Stimulated activated CD4-positive, alpha-beta T cell treated with anti-CD3 and anti-CD28 coated beads, Interleukin-12 subunit alpha, Interleukin-12 subunit beta, amount 100 ng/mL, for 48 hours (primary cell): Measurements from ENCODE around the gene CRTC3.
"Not testable (repeated sequence)": the region's sequence is repeated elsewhere in the genome, so short reads cannot be mapped to it uniquely, and the experiment has no call there.

Experiments used
- DNase-seq, 3 donors: peaks; one replicate each; pipeline ENCODE4 v3.0.0-alpha.2; 2020; ENCODE audit warnings: low read depth in 2 of 3, low spot score in 1 of 3

The CRTC3 gene

GRCh38 chr15:90619939-90620338 is 90.2 kb downstream of the CRTC3 start:
- DNase-seq, result no peak

GRCh38 chr15:90620379-90621067 is 90.8 kb downstream of the CRTC3 start:
- DNase-seq, result no peak

- no peak for DNase-seq
Measured at GRCh38 chr15:90623854-90624253, 94.1 kb downstream of the CRTC3 start.

GRCh38 chr15:90624278-90624981 is 94.7 kb downstream of the CRTC3 start:
- DNase-seq, result no peak

- no peak for DNase-seq
Measured at GRCh38 chr15:90625037-90625436, 95.3 kb downstream of the CRTC3 start.

GRCh38 chr15:90629217-90629616 is 99.5 kb downstream of the CRTC3 start:
- DNase-seq, result no peak

GRCh38 chr15:90633360-90633759 is 103.6 kb downstream of the CRTC3 start:
- no peak for DNase-seq

GRCh38 chr15:90636993-90637392 is 107.3 kb downstream of the CRTC3 start:
- DNase-seq, result not testable (repeated sequence)

- DNase-seq, result no peak
Measured at GRCh38 chr15:90637693-90638092, 108.0 kb downstream of the CRTC3 start.

- DNase-seq, result no peak
Measured at GRCh38 chr15:90638201-90638691, 108.5 kb downstream of the CRTC3 start.

- DNase-seq, result no peak
Measured at GRCh38 chr15:90638963-90639362, 109.2 kb downstream of the CRTC3 start.

- no peak for DNase-seq
Measured at GRCh38 chr15:90640862-90641261, 111.1 kb downstream of the CRTC3 start.

- DNase-seq, result no peak
Measured at GRCh38 chr15:90641581-90642463, 112.1 kb downstream of the CRTC3 start.

GRCh38 chr15:90642464-90643300 is 113.0 kb downstream of the CRTC3 start:
- no peak for DNase-seq

GRCh38 chr15:90643301-90643632 is 113.5 kb downstream of the CRTC3 start:
- DNase-seq, result no peak

- DNase-seq, result no peak
Measured at GRCh38 chr15:90644526-90644925, 114.8 kb downstream of the CRTC3 start.

- no peak for DNase-seq
Measured at GRCh38 chr15:90644952-90645725, 115.4 kb downstream of the CRTC3 start.

GRCh38 chr15:90645873-90646575 is 116.3 kb downstream of the CRTC3 start:
- no peak for DNase-seq

- DNase-seq, result no peak
Measured at GRCh38 chr15:90646662-90647305, 117.1 kb downstream of the CRTC3 start.
